ENCODE results near the gene FOXA1.
A peak's percentile ranks its signal among the peaks of the same experiment; 100 is the strongest.
"Not testable (repeated sequence)": the region's sequence is repeated elsewhere in the genome, so short reads cannot be mapped to it uniquely, and the experiment has no call there.

The FOXA1 gene

GRCh38 chr14:37555596-37555995, 39.5 kb downstream of the FOXA1 start:
- DNase-seq (ENCODE audit: low read depth), result not testable (repeated sequence)

GRCh38 chr14:37553935-37554550, 41.0 kb downstream of the FOXA1 start:
- no peak for DNase-seq (ENCODE audit: low read depth)

GRCh38 chr14:37551119-37551518, 43.9 kb downstream of the FOXA1 start:
- no peak for DNase-seq (ENCODE audit: low read depth)

- DNase-seq (ENCODE audit: low read depth), result peak; percentile 2
Observed at GRCh38 chr14:37550511-37550910, 44.5 kb downstream of the FOXA1 start.

- DNase-seq (ENCODE audit: low read depth), result no peak
Observed at GRCh38 chr14:37546621-37547447, 48.2 kb downstream of the FOXA1 start.

- peak; percentile 8 for DNase-seq (ENCODE audit: low read depth)
Observed at GRCh38 chr14:37545174-37545573, 49.9 kb downstream of the FOXA1 start.

- no peak for DNase-seq (ENCODE audit: low read depth)
Observed at GRCh38 chr14:37544407-37544806, 50.6 kb downstream of the FOXA1 start.

GRCh38 chr14:37539992-37540391, 55.1 kb downstream of the FOXA1 start:
- no peak for DNase-seq (ENCODE audit: low read depth)
